ENCODE data around the gene CADPS2. TPM values are rescaled to one million over a fixed set of nuclear protein-coding genes. Genes with fewer than 3 reads are reported as not detected.

The CADPS2 gene
- total and polyA plus RNA-seq, 4 donors: 5.6 to 41.1 (median 11.0) TPM

DNA sequence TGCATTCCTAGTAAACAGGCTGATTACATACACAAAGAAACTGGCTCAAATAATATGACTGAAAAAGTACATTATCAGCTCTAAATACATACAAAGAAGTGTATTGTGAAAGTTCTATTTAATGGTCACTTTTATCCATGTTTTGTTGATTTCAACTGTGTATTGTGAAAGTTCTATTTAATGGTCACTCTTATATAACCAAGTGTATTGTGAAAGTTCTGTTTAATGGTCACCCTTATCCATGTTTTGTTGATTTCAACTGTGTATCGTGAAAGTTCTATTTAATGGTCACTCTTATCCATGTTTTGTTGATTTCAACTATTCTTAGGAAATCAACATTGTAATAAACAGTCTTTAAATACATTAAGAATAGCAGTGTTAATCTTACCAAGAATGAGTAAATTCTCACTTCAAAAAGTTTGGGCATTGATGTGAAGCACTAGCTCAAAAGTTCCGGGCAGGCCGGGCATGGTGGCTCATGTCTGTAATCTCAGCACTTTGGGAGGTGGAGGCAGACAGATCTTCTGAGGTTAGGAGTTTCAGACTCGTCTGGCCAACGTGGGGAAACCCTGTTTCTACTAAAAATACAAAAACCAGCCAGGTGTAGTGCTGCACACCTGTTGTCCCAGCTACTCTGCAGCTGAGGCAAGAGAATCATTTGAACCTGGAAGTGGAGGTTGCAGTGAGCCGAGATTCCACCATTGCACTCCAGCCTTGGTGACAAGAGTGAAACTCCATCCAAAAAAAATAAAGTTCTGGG, 546.9 kb downstream of the CADPS2 start (continued):
- TF ChIP-seq, protein P1, sequence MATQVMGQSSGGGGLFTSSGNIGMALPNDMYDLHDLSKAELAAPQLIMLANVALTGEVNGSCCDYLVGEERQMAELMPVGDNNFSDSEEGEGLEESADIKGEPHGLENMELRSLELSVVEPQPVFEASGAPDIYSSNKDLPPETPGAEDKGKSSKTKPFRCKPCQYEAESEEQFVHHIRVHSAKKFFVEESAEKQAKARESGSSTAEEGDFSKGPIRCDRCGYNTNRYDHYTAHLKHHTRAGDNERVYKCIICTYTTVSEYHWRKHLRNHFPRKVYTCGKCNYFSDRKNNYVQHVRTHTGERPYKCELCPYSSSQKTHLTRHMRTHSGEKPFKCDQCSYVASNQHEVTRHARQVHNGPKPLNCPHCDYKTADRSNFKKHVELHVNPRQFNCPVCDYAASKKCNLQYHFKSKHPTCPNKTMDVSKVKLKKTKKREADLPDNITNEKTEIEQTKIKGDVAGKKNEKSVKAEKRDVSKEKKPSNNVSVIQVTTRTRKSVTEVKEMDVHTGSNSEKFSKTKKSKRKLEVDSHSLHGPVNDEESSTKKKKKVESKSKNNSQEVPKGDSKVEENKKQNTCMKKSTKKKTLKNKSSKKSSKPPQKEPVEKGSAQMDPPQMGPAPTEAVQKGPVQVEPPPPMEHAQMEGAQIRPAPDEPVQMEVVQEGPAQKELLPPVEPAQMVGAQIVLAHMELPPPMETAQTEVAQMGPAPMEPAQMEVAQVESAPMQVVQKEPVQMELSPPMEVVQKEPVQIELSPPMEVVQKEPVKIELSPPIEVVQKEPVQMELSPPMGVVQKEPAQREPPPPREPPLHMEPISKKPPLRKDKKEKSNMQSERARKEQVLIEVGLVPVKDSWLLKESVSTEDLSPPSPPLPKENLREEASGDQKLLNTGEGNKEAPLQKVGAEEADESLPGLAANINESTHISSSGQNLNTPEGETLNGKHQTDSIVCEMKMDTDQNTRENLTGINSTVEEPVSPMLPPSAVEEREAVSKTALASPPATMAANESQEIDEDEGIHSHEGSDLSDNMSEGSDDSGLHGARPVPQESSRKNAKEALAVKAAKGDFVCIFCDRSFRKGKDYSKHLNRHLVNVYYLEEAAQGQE (IDR thresholded peaks at IDR 0.05): no peak
- TF ChIP-seq, protein P2, sequence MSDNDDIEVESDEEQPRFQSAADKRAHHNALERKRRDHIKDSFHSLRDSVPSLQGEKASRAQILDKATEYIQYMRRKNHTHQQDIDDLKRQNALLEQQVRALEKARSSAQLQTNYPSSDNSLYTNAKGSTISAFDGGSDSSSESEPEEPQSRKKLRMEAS (IDR thresholded peaks at IDR 0.05): no peak
- TF ChIP-seq FOXA2 (IDR thresholded peaks at IDR 0.05): no peak
- TF ChIP-seq YY1 (IDR thresholded peaks at IDR 0.05): peak; percentile 41

DNA sequence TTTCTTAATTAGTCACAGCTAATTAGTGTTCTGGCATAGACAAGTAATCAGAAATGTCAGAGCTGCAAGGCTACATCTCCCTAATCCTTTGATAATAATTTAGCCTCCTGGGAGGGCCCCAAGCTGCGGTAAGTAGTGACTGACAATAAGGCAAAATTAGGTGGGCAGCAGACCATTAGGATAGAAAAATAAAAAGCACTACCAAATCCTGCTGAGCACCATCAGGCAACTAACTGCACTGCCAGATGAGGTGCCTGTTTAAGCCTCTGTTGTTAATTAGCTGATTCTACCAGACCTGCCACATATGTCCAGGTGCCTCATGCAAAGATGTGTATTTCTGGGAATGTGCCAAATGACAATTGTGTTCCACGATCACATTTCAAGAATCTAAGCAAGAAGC, 549.2 kb downstream of the CADPS2 start:
- no peak for TF ChIP-seq NR2F2 (IDR thresholded peaks at IDR 0.05)
- no peak for TF ChIP-seq YY1 (IDR thresholded peaks at IDR 0.05)
- TF ChIP-seq, protein P3, sequence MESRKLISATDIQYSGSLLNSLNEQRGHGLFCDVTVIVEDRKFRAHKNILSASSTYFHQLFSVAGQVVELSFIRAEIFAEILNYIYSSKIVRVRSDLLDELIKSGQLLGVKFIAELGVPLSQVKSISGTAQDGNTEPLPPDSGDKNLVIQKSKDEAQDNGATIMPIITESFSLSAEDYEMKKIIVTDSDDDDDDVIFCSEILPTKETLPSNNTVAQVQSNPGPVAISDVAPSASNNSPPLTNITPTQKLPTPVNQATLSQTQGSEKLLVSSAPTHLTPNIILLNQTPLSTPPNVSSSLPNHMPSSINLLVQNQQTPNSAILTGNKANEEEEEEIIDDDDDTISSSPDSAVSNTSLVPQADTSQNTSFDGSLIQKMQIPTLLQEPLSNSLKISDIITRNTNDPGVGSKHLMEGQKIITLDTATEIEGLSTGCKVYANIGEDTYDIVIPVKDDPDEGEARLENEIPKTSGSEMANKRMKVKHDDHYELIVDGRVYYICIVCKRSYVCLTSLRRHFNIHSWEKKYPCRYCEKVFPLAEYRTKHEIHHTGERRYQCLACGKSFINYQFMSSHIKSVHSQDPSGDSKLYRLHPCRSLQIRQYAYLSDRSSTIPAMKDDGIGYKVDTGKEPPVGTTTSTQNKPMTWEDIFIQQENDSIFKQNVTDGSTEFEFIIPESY (IDR thresholded peaks at IDR 0.05): no peak
- no peak for TF ChIP-seq EGR1 (IDR thresholded peaks at IDR 0.05; ENCODE audit: low read depth in 2 of 2)
- TF ChIP-seq, protein P2 (IDR thresholded peaks at IDR 0.05): no peak
- TF ChIP-seq TAF1 (conservative IDR thresholded peaks at IDR 0.05): no peak
- TF ChIP-seq HNF4G (IDR thresholded peaks at IDR 0.05): no peak
- no peak for TF ChIP-seq FOXA2 (IDR thresholded peaks at IDR 0.05)
- TF ChIP-seq JUND (IDR thresholded peaks at IDR 0.05): no peak
- TF ChIP-seq, protein P1 (IDR thresholded peaks at IDR 0.05): no peak
- Histone ChIP-seq H3K27me3 (ENCODE audit: control insufficient read depth in 4 of 4, insufficient read depth in 4 of 4, low read length in 3 of 4) (no peaks in the 10 kb centered on the region), H3K9me3 (ENCODE audit: control insufficient read depth in 4 of 4, low read length in 3 of 4) (no peaks in the 10 kb centered on the region), H3K9ac (ENCODE audit: low read depth in 1 of 2, low read length in 2 of 2) (no peak overlapping the region), H3K4me1 (ENCODE audit: control insufficient read depth in 4 of 4, insufficient read depth in 4 of 4, low read length in 3 of 4) (peaks cover 0 to 3% (median 0%) of the 10 kb centered on the region in 4 donors), H3K4me3 (ENCODE audit: low read depth in 1 of 3, low read length in 3 of 3) (no peak overlapping the region), H3K27ac (ENCODE audit: low read depth in 1 of 2, low read length in 2 of 2) (no peak overlapping the region), H3K36me3 (ENCODE audit: control insufficient read depth in 4 of 4, insufficient read depth in 3 of 4, low read depth in 1 of 4, low read length in 3 of 4) (no peaks in the 10 kb centered on the region)
- DNase-seq (ENCODE audit: low spot score): no peak
- WGBS: 93% methylated on average over 2 of the region's 2 CpGs

Measured in liver (tissue), 9 donors.